ENCODE data around the gene AGFG1. TPM values are rescaled to one million over a fixed set of nuclear protein-coding genes. Genes with fewer than 3 reads are reported as not detected.

The AGFG1 gene
- total and polyA plus RNA-seq, 9 donors = 21.3 to 78.9 (median 49.9) TPM

DNA sequence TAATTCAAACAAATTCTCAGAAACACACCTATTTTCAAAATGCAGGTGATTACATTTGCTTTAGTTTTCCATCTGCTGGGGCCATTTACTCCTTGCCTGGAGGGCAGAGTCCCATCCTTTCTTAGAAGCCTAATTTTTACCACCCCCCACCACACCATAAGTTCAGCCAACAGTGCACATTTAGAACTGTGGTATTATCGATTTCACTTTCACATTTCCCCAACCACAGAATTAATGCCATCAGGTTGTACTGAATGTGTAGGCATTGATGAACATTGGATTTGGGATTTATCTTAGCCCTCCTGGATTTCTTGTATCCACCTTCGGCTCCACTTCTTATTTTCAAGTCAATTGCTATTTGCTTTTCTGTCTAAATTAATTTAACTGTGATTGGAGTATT lies 138.2 kb downstream of the AGFG1 start:
- no peaks in the 10 kb centered on the region for H3K27me3 ChIP-seq
- TF ChIP-seq POLR2A (IDR thresholded peaks at IDR 0.05) (no peak), EP300 (IDR thresholded peaks at IDR 0.05) (no peak)
- TF ChIP-seq, protein P1, sequence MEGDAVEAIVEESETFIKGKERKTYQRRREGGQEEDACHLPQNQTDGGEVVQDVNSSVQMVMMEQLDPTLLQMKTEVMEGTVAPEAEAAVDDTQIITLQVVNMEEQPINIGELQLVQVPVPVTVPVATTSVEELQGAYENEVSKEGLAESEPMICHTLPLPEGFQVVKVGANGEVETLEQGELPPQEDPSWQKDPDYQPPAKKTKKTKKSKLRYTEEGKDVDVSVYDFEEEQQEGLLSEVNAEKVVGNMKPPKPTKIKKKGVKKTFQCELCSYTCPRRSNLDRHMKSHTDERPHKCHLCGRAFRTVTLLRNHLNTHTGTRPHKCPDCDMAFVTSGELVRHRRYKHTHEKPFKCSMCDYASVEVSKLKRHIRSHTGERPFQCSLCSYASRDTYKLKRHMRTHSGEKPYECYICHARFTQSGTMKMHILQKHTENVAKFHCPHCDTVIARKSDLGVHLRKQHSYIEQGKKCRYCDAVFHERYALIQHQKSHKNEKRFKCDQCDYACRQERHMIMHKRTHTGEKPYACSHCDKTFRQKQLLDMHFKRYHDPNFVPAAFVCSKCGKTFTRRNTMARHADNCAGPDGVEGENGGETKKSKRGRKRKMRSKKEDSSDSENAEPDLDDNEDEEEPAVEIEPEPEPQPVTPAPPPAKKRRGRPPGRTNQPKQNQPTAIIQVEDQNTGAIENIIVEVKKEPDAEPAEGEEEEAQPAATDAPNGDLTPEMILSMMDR (IDR thresholded peaks at IDR 0.05) = no peak
- 85 to 91% (median 86%) methylated on average over 2 of the region's 2 CpGs for WGBS, 3 donors
- no peak overlapping the region for H3K4me3 ChIP-seq
- no peak overlapping the region for H3K27ac ChIP-seq
- no peaks in the 10 kb centered on the region for H3K9me3 ChIP-seq
- no peaks in the 10 kb centered on the region for H3K36me3 ChIP-seq
- intact Hi-C loops (cut with DNase I) = no loop called here
- H3K4me1 ChIP-seq (ENCODE audit: insufficient read depth) = no peaks in the 10 kb centered on the region
- no peak for DNase-seq

Small RNAs within 50 kb of the gene (microRNA-seq; reads per million reads assigned to microRNA genes)
- 0 to 0.38 (median 0.16) reads per million in 3 donors for gene MIR5703

Other genes starting within 250 kb of the AGFG1 start
- 100 to 1,000 TPM in 1 of 7 donors, 10 to 100 TPM in 6; 57.1 to 101 (median 71.0) TPM for gene MFF, start 146.9 kb upstream of the AGFG1 start, total RNA-seq
- gene MFF, start 146.9 kb upstream of the AGFG1 start, polyA plus RNA-seq = 10 to 100 TPM; 69.9 to 98.0 TPM
- gene TM4SF20, start 92.8 kb upstream of the AGFG1 start, total RNA-seq = 1 to 10 TPM in 1 of 7 donors, not detected in 6; 1.4 TPM
- not detected for gene TM4SF20, start 92.8 kb upstream of the AGFG1 start, polyA plus RNA-seq
- not detected for gene SCYGR1, start 84.2 kb upstream of the AGFG1 start, total RNA-seq
- gene SCYGR1, start 84.2 kb upstream of the AGFG1 start, polyA plus RNA-seq = not detected
- not detected for gene SCYGR2, start 126.7 kb downstream of the AGFG1 start, total RNA-seq
- not detected for gene SCYGR2, start 126.7 kb downstream of the AGFG1 start, polyA plus RNA-seq
- gene SCYGR3, start 142.7 kb downstream of the AGFG1 start, total RNA-seq = not detected
- not detected for gene SCYGR3, start 142.7 kb downstream of the AGFG1 start, polyA plus RNA-seq
- not detected for gene SCYGR4, start 145.3 kb downstream of the AGFG1 start, total RNA-seq
- not detected for gene SCYGR4, start 145.3 kb downstream of the AGFG1 start, polyA plus RNA-seq
- not detected for gene SCYGR5, start 194.6 kb downstream of the AGFG1 start, total RNA-seq
- gene SCYGR5, start 194.6 kb downstream of the AGFG1 start, polyA plus RNA-seq = not detected
- gene SLC19A3, start 245.9 kb downstream of the AGFG1 start, total RNA-seq = 1 to 10 TPM; 1.3 to 5.6 (median 2.8) TPM
- gene SLC19A3, start 245.9 kb downstream of the AGFG1 start, polyA plus RNA-seq = 1 to 10 TPM in 1 of 2 donors, under 1 TPM in 1; 0.73 to 2.9 TPM